ENCODE data around the gene IRX1. TPM values are rescaled to one million over a fixed set of nuclear protein-coding genes. Genes with fewer than 3 reads are reported as not detected.

IRX1 gene
- total and polyA plus RNA-seq, 12 donors, result 0.32 to 2.7 (median 1.1) TPM; not detected in 5

DNA sequence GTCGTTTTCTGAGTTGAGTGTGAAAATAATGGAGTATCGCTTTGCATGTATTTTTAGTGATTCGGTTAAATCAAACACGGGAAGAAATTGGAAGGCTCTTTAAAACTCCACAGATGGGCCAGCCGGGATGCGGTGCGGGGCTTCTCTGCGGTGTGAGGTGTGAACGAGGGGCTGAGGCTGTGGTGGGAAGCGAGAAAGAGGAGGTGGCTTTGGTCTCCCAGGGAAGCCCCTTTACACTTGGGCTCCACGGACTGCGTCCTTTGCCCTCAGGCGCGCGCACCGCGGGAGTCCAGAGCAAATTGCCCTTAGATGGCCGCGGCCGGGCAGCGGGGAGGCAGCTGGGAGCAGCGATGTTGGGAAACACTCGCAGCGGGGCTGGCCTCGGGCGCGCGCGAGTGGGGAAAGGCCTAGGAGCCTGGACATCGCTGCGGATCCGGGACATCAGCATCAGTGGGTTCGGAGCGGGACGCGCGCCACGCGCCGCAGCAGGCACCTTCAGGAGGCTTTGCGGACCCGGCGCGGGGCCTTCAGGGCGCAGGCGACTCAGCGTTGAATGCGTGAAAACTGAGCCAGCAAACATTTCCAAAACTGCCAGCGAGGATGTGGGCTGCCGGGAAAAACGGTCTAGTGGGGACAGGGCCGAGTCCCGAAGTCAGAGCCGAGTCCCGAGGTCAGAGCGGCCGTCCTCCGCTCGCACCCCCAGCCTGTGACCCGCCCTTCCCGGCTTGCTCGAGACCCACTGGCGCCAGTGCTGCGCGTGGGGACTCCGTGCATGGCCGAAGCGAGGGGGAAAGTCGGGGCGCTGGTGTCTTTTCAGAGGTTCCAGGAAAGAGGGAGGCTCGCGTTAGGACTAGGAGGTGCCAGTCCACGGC, 6.5 kb downstream of the IRX1 start:
- intact Hi-C loops (cut with DNase I), result loop anchor here in 1 of 10 donors (5.0 kb wide), 1 partner anchor 1395 kb away; no protein-coding TSS in a partner anchor
- Histone ChIP-seq H3K4me1 (peaks cover 0 to 32% (median 11%) of the 10 kb centered on the region in 9 donors), H3K27ac (no peak overlapping the region), H3K27me3 (peaks cover 60 to 100% (median 98%) of the 10 kb centered on the region in 7 donors), H3K4me3 (peak overlapping the region in 5 of 10 donors; percentile 9 to 25 (median 15)), H3K9me3 (no peaks in the 10 kb centered on the region), H3K36me3 (no peaks in the 10 kb centered on the region)
- TF ChIP-seq, protein P1, sequence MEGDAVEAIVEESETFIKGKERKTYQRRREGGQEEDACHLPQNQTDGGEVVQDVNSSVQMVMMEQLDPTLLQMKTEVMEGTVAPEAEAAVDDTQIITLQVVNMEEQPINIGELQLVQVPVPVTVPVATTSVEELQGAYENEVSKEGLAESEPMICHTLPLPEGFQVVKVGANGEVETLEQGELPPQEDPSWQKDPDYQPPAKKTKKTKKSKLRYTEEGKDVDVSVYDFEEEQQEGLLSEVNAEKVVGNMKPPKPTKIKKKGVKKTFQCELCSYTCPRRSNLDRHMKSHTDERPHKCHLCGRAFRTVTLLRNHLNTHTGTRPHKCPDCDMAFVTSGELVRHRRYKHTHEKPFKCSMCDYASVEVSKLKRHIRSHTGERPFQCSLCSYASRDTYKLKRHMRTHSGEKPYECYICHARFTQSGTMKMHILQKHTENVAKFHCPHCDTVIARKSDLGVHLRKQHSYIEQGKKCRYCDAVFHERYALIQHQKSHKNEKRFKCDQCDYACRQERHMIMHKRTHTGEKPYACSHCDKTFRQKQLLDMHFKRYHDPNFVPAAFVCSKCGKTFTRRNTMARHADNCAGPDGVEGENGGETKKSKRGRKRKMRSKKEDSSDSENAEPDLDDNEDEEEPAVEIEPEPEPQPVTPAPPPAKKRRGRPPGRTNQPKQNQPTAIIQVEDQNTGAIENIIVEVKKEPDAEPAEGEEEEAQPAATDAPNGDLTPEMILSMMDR (IDR thresholded peaks at IDR 0.05), result no peak
- ATAC-seq (peak in 2 of 8 donors; percentile 13 to 20), DNase-seq (no peak)
- WGBS, 2 donors, result 5 to 12% methylated on average over 73 of the region's 73 CpGs

DNA sequence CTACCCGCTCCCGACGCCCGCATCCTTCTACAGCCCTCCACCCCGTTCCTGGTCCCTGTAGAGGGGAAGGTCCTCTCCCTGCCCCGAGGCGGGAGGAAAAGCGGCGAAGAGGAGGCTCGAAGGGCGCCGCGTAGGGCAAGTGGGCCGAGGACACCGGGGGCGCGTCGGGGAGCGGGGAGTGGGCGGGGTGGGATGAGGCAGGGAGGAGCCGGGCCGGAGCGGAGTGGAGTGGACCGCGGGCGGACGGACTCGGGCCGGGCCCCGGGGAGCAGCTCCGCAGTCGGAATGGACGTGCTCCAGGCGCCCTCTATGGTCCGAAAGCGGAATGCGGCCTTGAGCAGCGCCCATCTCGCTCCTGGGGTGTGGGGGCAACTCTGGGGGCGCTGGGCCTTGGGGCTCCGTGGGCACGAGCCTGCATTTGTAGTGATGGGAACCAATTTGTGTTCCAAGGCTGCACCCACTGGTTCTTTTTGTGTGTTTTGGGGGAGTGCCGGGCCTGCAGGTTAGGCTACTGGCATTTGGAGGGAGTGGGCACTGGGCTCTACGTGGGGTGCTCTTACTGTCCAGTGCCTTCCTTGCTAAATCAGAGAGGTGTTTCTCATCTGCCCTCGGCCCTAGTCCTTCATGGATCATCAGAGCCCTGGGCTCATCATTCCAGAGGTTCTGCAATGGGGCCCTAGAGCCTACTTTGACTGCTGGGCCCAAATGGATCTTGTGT, 7.3 kb downstream of the IRX1 start:
- 5 to 6% methylated on average over 40 to 45 of the region's 45 CpGs for WGBS, 2 donors
- no peaks in the 10 kb centered on the region for H3K9me3 ChIP-seq
- intact Hi-C loops (cut with DNase I), result loop anchor here in 1 of 10 donors (5.0 kb wide), 1 partner anchor 1396 kb away; no protein-coding TSS in a partner anchor
- no peaks in the 10 kb centered on the region for H3K36me3 ChIP-seq
- H3K4me3 ChIP-seq, result peak overlapping the region in 5 of 10 donors; percentile 9 to 25 (median 15)
- H3K27ac ChIP-seq, result no peak overlapping the region
- H3K27me3 ChIP-seq, result peaks cover 57 to 99% (median 98%) of the 10 kb centered on the region in 7 donors
- TF ChIP-seq, protein P1 (IDR thresholded peaks at IDR 0.05), result peak; percentile 23 to 73 (median 63)
- DNase-seq, result peak in 1 of 2 donors; percentile 52
- H3K4me1 ChIP-seq, result peaks cover 0 to 32% (median 11%) of the 10 kb centered on the region in 9 donors
- ATAC-seq, result peak; percentile 62 to 81 (median 72)

DNA sequence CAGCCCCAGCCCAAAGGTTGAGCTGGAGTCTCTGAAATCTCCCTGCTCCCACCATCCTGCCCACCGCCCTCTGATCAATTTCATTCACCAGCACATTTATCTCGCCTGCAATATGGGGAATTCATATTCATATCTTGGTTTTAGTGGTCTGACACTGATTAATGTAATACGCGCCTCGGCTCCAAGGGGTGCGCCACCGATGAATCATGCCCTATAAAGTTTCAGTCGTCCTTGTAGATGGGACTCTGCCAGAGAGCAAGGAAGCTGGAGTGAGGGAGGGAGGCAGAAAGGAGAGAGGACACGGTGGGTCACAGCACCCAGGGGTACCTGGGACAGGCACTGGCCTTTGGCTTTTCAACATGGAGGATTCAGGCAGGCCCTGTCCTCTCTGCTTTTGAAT, 8.9 kb downstream of the IRX1 start:
- no peak overlapping the region for H3K27ac ChIP-seq
- H3K4me3 ChIP-seq, result no peak overlapping the region
- ATAC-seq (no peak), DNase-seq (no peak)
- intact Hi-C loops (cut with DNase I), result loop anchor here in 1 of 10 donors (5.0 kb wide), 1 partner anchor 1397 kb away; no protein-coding TSS in a partner anchor
- 70 to 73% methylated on average over 9 of the region's 9 CpGs for WGBS, 2 donors
- TF ChIP-seq, protein P1 (IDR thresholded peaks at IDR 0.05), result no peak
- peaks cover 0 to 32% (median 11%) of the 10 kb centered on the region in 9 donors for H3K4me1 ChIP-seq
- H3K9me3 ChIP-seq, result no peaks in the 10 kb centered on the region
- H3K27me3 ChIP-seq, result peaks cover 51 to 98% (median 94%) of the 10 kb centered on the region in 7 donors
- H3K36me3 ChIP-seq, result no peaks in the 10 kb centered on the region

Measured in heart right ventricle (tissue), 16 donors.